Ovary (tissue), 3 donors: Measurements from ENCODE around the gene TRAF4.
A peak's percentile ranks its signal among the peaks of the same experiment; 100 is the strongest.

Experiments
- CTCF ChIP-seq, 3 donors: fragments of 450-650 bp in 2 of 3; fragments of 200-600 bp in 1 of 3; IDR thresholded peaks; one replicate each; pipeline versions ENCODE4 v1.5.1 to v1.8.0; 2016 to 2022; ENCODE audit warnings: antibody characterized with exemption in 3 of 3, mild to moderate bottlenecking in 1 of 3
- EP300 ChIP-seq: sonication (generic); formaldehyde crosslinking; IDR thresholded peaks from one replicate; pipeline ENCODE4 v1.6.1; 2017; ENCODE audit warnings: antibody characterized with exemption
- POLR2A ChIP-seq: fragments of 450-650 bp; IDR thresholded peaks from one replicate; pipeline ENCODE4 v1.6.1; 2017; ENCODE audit warnings: antibody characterized with exemption, mild to moderate bottlenecking, moderate library complexity
- donor health status: DM: no; HTN: no; CAD: no.

- no peak for TF ChIP-seq CTCF (IDR thresholded peaks at IDR 0.05)
- peak; percentile 6 for TF ChIP-seq EP300
- peak; percentile 75 for TF ChIP-seq POLR2A
These were observed 15.2 kb upstream of the TRAF4 start, which contains the start of gene NEK8 for GRCh38 chr17:28728364-28729200.
